Measurements from ENCODE around the gene LRCH4.

The LRCH4 gene, protein sequence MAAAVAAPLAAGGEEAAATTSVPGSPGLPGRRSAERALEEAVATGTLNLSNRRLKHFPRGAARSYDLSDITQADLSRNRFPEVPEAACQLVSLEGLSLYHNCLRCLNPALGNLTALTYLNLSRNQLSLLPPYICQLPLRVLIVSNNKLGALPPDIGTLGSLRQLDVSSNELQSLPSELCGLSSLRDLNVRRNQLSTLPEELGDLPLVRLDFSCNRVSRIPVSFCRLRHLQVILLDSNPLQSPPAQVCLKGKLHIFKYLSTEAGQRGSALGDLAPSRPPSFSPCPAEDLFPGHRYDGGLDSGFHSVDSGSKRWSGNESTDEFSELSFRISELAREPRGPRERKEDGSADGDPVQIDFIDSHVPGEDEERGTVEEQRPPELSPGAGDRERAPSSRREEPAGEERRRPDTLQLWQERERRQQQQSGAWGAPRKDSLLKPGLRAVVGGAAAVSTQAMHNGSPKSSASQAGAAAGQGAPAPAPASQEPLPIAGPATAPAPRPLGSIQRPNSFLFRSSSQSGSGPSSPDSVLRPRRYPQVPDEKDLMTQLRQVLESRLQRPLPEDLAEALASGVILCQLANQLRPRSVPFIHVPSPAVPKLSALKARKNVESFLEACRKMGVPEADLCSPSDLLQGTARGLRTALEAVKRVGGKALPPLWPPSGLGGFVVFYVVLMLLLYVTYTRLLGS

DNA sequence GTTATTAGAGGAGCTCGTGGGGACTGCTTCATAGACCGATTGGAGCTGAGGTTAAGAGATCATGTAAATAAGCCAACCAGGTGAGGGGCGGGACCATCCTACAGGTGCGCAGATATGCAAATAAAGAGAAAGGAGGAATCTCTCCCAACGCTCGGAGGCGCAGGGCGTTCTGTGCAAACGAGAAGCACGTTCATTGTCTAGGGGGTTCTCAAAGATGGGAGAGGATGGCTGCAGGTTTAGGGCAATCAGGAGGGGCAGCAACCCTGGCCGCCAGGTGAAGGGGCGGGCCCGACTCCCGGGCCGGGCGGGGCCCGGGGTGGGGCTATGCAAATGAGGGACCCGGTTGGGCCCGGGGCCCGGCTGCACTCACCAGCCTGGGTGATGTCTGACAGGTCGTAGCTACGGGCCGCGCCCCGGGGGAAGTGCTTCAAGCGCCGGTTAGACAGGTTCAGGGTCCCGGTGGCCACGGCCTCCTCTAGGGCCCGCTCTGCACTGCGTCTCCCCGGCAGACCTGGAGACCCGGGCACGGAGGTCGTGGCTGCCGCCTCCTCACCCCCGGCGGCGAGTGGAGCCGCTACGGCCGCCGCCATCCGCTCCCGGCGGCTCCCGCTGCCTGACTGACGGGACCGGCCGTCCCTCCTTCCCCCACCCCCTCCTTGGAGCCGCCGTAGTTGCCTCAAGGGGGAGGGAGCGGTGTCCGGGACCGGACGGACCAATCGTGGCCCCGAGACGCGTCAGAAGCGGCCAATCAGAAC, at the start of gene LRCH4:
LRCH4 (minus strand) TSS at position 619 of the 755 bp plus-strand sequence; CDS start at position 590, 29 bp downstream.
- peak; percentile 64 for DNase-seq (ENCODE audit: low spot score)

DNA sequence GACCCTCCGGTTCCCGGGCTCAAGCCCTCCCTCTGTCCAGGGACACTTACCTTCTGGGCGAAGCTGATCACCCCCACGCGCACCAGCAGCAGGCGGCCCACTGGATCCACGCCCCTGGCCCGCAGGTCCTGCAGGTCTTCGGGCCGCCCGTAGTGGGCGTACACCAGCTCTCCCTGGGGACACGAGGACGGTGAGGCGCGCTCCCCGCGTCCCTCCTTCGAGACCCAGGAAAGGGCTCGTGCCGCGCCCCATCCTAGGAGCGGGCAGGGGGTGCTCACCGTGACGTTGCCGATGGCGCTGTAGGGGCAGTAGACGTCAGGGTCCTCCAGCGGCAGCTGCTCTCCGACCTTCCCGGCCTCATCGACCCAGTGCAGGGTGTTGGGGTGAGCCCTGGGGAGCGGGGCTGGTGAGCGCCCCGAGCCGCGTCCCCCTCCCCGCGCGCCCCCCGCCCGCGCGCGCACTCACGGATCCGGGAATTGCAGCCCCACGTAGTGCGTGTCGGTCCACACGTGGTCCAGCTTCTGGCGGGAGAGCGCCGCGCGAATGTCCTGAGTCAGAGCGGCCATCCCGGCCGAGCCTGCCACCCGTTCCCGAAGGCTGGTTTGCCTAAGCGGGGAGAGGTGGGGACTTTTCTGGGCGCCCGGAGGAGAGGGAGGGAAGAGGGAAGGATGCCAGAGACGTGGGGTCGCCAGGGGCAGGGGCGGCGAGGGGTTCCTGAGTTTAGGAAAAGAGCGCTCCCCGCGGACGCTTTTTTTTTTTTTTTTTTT, 47.2 kb upstream of the LRCH4 start:
- DNase-seq (ENCODE audit: low spot score) = no peak

DNA sequence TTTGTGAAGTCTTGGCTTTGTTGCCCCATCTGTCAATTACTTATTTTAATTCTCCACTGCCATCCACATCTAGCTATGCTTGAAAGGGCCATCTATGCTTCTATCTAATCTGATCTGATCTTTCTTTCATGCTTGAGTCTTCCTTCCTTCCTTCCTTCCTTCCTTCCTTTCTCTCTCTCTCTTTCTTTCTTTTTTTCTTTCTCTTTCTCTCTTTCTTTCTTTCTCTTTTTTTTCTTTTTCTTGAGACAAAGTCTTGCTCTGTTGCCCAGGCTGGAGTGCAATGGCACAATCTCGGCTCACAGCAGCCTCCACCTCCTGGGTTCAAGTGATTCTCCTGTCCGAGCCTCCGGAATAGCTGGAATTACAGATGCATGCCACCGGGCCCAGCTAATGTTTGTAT, 44.1 kb upstream of the LRCH4 start:
- DNase-seq (ENCODE audit: low spot score) = no peak

DNA sequence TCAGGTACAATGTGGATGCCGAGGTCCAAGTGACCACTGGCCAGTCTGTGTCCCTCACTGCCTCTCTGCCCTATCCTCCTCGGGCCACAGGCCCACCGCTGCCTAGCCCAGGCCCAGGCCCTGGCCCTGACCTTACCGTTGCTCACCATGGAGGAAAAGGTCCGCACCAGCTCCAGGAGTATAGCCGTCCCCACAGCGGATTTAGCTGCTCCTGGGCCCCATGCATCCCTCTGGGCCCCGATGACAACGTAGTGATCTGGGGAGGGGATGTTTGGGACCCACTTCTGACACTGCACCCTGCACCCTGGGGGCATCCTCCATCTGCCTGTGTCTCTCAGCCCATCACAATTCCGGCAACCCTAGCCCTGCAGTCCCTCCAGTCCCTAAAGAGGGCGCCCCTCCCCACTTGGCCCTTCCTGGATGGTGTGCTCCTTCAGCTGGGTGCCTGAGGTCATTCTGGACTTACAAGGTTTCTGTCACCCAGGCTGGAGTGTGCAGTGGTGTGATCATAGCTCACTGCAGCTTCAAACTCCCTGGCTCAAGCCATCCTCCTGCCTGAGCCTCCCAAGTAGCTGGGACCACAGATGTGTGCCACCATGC, 43.3 kb upstream of the LRCH4 start:
- DNase-seq (ENCODE audit: low spot score) = peak; percentile 31

DNA sequence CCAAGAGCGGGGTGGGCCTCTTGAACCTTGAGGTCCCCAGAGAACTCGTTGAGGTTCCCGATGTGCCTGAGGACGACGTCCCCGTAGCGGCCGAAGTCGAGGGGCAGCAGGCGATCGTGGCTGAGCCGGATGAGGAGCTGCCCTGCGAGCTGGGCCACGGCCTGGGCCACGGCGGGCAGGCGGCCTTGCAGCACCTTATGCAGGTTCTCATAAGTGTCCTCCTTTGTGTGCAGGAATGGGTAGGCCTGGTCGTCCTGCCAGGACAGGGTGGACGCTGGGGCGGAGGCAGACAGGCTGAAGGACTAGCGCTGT, 41.3 kb upstream of the LRCH4 start:
- DNase-seq (ENCODE audit: low spot score) = no peak

DNA sequence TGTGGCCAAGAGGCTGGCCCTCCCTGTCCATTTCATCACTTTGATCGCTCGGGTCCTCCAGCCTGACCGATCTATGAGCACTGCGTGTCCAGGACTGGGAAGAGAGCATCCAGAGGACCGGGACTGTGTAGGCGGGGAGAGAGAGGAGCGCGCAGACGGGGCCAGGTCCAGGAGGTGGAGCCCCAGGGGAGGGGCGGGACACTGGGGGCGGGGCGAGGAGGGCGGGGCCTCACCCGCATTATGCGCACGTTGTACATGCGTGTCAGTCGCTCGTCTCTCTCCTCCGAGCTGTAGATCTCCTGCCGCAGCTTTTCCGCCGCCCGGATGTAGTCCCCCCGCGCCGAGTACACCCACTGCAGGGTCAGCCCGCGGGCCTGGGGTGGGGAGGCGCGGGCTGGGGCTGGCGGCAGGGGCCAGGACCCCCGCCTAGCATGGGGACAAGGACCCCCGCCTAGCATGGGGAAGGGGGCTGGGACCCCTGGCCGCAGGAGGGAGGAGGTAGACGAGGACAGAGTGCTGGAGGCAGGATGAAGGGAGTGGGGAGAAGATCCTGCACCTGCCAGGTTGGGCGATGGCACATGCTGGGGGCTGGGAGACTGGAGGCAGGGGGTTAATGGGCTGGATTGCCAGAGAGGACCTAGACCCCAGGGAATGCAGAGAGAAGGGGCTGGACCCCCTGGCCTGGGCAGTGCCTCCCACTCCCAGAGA, 40.8 kb upstream of the LRCH4 start:
- peak; percentile 81 for DNase-seq (ENCODE audit: low spot score)

DNA sequence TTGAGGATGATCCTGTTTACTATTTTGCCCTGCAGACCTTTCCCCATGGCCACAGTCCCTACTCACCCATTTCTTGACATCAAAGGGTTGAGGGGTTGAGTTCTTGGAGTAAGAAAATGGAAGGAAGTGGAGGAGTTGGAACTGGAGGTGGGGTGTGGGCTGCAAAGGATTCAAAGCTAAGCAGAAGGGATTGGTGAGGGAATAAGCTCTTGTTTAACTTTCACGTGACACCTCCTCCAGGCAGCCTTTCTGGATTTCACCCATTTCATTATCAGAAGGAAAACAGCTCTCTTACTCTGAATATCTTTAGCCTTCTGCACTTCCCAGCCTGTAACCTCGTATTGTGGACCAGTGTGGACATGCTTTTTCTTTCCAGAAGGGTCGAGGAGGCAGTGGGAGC, 40.1 kb upstream of the LRCH4 start:
- DNase-seq (ENCODE audit: low spot score) = no peak

DNA sequence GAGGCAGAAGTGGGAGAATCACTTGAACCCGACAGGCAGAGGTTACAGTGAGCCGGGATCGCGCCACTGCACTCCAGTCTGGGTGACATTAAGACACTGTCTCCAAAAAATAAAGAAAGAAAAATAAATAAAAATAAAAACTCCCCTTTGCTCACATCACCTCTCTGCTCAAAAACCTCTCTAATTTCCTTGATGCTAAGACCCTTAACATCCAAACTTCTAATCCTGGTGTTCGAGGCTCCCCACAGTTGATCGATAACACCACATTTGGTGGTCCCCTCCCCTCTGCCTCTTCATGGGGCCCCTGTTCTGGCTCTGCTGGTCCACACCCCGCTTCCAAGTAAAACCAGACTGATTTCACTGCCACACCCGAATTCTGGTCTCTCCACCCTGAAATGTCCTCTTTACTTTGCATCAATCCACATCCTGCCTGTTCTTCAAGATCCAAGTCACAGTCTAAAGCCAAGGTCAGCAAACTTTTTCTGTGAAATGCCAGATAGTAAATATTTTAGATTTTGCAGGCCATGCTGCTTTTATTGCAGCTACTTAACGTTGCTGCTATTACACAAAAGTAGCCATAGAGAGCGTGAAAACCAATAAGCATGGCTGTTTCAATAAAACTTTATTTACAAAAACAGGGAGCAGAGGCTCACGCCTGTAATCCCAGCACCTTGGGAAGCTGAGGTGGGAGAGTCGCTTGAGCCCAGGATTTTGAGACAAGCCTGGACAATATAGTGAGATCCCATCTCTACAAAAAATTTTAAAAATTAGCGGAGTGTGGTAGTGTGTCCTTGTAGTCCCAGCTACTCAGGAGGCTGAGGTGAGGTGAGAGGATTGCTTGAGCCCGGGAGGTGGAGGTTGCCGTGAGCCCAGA, 38.3 kb upstream of the LRCH4 start:
- peak; percentile 58 for DNase-seq (ENCODE audit: low spot score)

DNA sequence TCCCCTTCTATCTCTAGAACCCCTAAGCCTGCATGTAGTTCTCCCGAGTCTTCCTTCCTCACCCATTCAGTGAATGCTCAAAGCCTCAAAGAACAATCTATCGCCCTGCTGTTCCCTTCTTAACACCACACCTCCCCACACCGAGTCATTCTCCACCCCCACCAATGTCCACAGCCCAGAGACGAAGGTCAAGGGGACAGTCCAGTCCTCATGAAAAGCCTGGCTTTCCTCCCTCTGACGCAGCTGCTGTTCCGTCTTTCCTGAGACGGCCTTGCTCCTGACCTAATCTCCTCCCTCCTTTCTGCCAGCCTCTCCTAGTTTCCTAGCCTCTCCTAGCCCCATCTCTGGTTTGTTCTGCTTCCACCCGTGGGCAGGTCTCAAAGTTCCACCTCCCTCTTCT, 35.6 kb upstream of the LRCH4 start:
- no peak for DNase-seq (ENCODE audit: low spot score)

DNA sequence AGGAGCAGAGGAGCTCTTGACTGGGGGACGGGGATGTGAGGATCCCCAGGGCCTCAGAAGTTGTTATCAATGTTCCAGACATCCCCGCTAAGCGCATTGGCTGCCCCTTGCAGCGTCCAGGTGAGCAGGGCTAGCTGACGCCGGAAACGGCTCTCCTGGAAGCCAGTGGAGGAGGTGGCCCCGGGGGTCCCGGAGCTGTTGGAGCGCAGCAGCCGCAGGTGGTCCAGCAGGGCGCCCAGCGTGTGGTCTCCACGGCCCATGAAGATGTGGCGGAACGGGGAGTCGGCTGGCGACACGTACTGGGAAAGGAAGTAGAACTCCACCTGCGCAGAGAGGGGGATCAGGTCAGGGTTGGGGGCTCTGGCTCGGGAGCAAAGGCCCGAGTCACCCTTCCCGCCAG, 34.9 kb upstream of the LRCH4 start:
- no peak for DNase-seq (ENCODE audit: low spot score)

DNA sequence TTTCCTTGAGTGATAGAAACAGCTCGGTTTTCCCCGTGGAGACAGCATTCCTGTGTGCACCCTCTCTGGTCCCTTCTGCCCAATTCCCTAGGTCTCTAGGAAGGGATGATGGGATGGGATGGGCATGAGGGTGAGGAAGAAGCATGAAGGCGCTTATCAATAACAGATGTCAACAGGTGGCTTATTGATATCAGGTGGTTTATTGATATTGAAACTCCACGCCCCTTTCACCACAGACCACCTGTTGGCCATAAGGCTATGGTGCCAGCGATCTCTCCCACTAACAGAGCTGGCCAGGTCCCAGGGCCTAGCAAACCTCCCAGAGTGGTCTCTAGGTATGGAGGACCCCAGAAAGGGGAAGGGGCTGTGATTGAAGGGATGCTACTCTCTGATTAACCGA, 34.3 kb upstream of the LRCH4 start:
- no peak for DNase-seq (ENCODE audit: low spot score)

DNA sequence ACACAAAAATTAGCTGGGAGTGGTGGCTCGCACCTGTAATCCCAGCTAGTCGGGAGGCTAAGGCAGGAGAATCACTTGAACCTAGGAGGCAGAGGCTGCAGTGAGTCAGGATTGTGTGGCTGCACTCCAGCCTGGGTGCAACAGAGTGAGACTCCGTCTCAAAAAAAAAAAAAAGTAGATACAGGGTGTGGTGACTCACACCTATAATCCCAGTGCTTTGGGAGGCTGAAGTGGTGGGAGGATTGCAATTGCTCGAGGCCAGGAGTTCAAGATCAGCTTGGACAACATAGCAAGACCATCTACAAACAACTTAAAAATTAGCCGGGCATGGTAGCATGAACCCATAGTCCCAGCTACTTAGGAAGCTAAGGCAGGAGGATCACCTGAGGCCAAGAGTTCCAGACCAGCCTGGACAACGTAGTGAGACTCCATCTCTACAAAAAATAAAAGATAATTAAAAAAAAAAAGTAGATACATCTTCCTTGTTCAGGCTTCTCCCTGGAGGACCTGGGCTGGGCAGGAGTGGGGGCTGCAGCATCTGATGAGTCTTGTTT, 28.5 kb upstream of the LRCH4 start:
- DNase-seq (ENCODE audit: low spot score) = no peak

DNA sequence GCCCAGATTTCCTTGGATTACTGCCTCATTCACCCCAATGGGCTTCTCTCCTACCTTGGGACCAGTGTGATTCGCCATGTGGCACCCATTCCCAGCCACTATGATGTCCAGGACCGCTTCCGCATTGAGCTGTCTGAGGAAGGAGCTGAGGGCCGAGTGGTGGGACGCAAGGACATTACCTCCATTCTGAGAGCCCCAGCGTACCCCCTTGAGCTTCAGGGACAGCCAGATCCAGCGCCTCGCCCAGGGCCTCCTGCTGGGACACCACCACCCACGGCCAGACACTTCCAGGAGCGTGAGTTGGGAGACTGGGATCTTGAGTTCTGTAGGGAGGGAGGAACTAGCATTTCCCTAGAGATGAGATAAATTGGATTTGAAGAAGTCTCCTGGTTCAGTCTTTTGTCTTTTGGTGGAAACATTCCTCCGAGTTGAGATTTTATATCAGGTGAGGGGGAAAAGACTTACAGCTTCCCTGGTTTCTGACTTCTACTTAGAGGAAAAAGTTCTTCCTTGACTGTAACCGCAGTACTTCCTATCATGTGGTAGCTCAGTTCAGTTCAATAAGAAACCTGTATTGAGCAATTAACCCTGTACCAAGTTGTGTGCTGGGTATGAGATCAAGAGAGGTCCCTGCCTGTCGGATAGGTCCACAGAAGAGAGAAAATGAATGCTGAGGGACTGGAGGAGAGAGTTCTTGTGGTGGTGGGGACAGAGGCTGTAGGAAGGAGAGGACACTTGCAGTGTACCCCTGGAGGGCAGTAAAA, 27.7 kb upstream of the LRCH4 start:
- no peak for DNase-seq (ENCODE audit: low spot score)

DNA sequence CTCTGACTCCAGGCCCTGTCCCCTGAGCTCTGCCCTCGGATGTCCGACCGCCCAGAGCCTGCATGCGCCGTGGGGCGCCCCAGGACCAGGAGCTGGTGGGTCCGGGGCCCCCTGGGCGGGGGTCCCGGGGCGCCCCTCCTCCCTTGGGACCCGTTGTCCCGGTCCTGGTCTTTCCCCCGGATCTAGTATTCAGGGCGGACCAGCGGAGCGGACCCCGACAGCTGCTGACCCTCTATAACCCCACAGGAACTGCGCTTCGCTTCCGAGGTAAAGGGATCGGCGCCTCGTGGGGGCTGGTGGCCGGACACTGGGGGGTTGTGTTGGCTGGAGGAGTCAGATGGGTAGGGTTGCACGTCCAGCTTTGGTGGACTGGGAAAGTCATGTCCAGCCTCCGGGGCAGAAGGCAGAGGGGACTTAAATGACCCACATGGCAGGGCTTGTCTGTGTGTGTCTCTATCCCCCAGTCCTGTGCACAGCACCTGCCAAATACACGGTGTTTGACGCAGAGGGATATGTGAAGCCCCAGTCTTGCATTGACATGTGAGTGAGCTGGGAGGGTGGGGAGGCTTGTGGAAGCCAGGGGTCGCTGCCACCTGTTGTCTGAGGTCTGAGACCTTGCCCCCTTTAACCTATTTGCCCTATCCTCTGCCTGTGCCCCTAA, 26.9 kb upstream of the LRCH4 start:
- no peak for DNase-seq (ENCODE audit: low spot score)

DNA sequence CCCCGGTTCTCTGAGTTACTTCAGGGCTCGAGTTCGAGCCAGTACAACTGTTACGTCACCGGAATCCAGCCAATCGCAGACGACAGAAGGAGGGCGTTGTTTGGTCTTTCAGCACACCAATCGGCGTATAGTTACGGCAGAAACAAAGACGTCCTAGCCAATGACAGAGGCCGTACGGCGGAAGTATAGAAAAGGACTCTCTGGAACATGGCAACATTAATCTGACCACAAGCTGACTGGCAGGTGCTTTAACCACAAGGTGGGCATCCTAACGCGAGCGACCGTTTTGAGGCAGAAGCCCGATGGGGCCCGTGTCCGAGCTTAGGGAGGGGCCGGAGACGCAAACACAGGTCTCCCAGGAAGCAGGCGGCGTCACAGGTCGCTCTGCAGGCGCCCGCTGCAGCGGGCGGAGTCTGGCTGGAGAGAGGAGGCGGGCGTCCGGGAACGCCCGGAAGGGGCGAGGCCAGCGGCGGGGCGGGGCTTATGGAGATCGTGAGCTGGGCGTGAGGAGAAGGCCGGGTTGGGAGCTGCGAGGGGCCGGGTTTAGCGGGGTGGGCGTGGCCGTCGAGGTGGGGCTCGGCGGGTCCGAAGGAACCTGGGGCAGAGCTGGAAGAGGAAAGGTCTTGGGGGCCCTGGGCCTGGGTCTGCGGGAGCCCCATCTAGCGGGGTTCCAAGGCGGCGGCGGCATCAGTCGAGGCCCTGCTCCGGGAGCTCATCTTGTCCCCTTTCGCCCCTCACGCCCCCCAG, 26.2 kb upstream of the LRCH4 start, which contains the start of gene MOSPD3:
MOSPD3 (plus strand) TSS at position 558 of the 747 bp plus-strand sequence. CDS start 252 bp downstream, outside the sequence.
- peak; percentile 99 for DNase-seq (ENCODE audit: low spot score)

DNA sequence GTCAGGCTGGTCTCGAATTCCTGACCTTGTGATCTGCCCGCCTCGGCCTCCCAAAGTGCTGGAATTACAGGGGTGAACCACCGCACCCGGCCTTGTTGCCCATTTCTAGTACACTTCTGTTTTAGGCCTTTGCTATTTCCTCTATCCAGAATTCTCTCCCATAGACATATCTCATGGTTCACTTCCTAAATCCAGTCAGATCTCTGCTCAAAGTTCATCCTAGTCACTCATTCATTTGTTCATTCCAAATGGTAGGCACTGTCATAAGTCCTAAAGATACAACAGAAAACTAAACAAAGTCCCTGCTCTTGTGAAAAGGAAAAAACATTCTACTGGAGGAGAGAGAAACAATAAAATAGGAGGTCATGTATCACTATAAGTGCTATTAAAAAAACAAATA, 24.0 kb upstream of the LRCH4 start:
- no peak for DNase-seq (ENCODE audit: low spot score)

DNA sequence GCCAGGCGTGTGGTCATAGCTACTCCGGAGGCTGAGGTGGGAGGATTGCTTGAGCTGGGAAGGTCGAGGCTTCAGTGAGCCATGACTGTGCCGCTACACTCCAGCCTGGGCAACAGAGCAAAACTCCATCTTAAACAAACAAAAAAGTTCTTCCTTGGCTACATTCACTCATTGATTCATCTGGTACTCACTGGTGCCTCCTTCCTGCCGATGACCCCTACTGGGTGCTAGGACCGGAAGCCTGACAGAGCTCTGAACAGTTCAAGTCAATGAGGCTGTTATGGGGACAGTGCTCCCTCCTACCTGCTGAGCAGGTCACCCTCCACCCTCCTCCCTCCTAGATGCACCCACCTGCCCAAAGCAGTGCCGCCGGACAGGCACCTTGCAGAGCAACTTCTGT, 21.2 kb upstream of the LRCH4 start:
- no peak for DNase-seq (ENCODE audit: low spot score)

DNA sequence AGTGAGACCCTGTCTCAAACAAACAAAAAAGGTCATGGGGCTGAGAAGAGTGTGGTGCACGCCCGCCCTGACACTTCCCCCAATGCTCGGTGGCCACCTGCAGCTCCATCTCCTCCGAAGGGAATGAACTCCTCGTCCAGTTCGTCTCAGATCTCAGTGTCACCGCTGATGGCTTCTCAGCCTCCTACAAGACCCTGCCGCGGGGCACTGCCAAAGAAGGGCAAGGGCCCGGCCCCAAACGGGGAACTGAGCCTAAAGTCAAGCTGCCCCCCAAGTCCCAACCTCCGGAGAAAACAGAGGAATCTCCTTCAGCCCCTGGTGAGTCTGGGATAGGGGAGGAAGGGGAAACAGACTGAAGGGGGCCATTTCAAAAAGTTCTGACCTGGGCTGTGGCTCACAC, 20.4 kb upstream of the LRCH4 start:
- no peak for DNase-seq (ENCODE audit: low spot score)
